OCI-LY3 (cell line): ENCODE data around the gene USP19.

Experiments
- H2AFZ ChIP-seq: fragments of 200-600, 300-600 bp; shearing (Covaris generic); 2 replicates; pipeline ENCODE4 v1.6.0; 2014; ENCODE audit warnings: antibody characterized with exemption, low read depth, low read length
- H3K27ac ChIP-seq: fragments of 200-600, 300-600 bp; sonication (generic); 2 replicates; pipeline ENCODE4 v1.5.1; 2014; ENCODE audit warnings: mild to moderate bottlenecking, low read length, moderate library complexity, mixed read lengths
- H3K27me3 ChIP-seq: fragments of 200-600, 300-600 bp; sonication (generic); 2 replicates; pipeline ENCODE4 v1.6.1; 2014; ENCODE audit warnings: low read depth, low read length, mixed read lengths
- H3K36me3 ChIP-seq: fragments of 200-600, 300-600 bp; sonication (generic); replicated peaks from 2 replicates; pipeline ENCODE3; 2014; ENCODE audit warnings: low read depth, low read length, mixed read lengths
- H3K4me1 ChIP-seq: fragments of 300-600, 200-600 bp; sonication (generic); 2 replicates; pipeline ENCODE4 v1.6.1; 2014; ENCODE audit warnings: low read length, mixed read lengths
- H3K4me2 ChIP-seq: fragments of 200-600, 300-600 bp; sonication (generic); 2 replicates; pipeline ENCODE4 v1.6.1; 2014; ENCODE audit warnings: low read length, mixed read lengths
- H3K4me3 ChIP-seq: fragments of 300-600, 200-600 bp; sonication (generic); 2 replicates; pipeline ENCODE4 v1.5.1; 2014; ENCODE audit warnings: antibody characterized with exemption, mild to moderate bottlenecking, low read length, moderate library complexity
- H3K79me2 ChIP-seq: fragments of 300-600, 200-600 bp; shearing (Covaris generic); 2 replicates; pipeline ENCODE4 v1.6.1; 2014; ENCODE audit warnings: mild to moderate bottlenecking, low read length, mixed read lengths
- H3K9ac ChIP-seq: fragments of 300-600, 200-600 bp; shearing (Covaris generic); 2 replicates; pipeline ENCODE4 v1.6.0; 2014; ENCODE audit warnings: mild to moderate bottlenecking, low read length, moderate library complexity
- H3K9me3 ChIP-seq: fragments of 200-600, 300-600 bp; shearing (Covaris generic); 2 replicates; pipeline ENCODE4 v1.6.1; 2014; ENCODE audit warnings: low read length, mixed read lengths; ENCODE audit not compliant: insufficient read depth
- H4K20me1 ChIP-seq: fragments of 200-600, 300-600 bp; sonication (generic); 2 replicates; pipeline ENCODE4 v1.6.1; 2016; ENCODE audit warnings: low read length, mixed read lengths; ENCODE audit not compliant: insufficient read depth
- CTCF ChIP-seq: fragments of 200-600, 300-600 bp; sonication (generic); IDR thresholded peaks from 2 replicates; pipeline ENCODE4 v1.5.1; 2014; ENCODE audit warnings: antibody characterized with exemption, low read length, low read depth
- EZH2phosphoT487 ChIP-seq: fragments of 200-600 bp; shearing (Covaris generic); IDR thresholded peaks from 2 replicates; pipeline ENCODE4 v1.6.1; 2018; ENCODE audit warnings: antibody characterized with exemption, mixed run types, low read depth

The USP19 gene

DNA sequence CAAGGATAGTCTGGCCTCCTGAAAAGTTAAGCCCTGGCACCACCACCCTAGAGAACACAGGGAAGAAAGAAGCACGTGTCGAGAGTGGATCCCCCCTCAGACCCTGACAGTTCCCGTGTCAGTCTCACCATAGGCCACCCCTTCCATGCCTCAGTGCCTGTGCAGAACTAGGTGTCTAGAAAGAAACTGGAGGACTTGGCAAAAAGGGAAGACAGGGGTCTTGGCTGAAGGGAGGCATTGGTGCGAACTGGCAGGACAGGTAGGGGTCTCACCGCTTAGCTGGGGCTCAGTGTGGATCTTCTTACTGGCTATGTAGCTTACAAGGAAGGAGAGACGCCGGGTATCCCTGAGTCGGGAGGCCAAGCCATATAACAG, 16.6 kb downstream of the USP19 start:
- Histone ChIP-seq H3K27ac (peak overlapping the region; percentile 58), H3K9me3 (no peaks in the 10 kb centered on the region), H3K79me2 (peaks cover 14% of the 10 kb centered on the region), H4K20me1 (no peaks in the 10 kb centered on the region), H3K4me3 (peak overlapping the region; percentile 86), H3K4me2 (peak overlapping the region; percentile 99), H3K36me3 (peaks cover 46% of the 10 kb centered on the region), H3K9ac (peak overlapping the region; percentile 89), H3K27me3 (no peaks in the 10 kb centered on the region), H2AFZ (peak overlapping the region; percentile 75), H3K4me1 (peaks cover 10% of the 10 kb centered on the region)
- TF ChIP-seq CTCF, result no peak

DNA sequence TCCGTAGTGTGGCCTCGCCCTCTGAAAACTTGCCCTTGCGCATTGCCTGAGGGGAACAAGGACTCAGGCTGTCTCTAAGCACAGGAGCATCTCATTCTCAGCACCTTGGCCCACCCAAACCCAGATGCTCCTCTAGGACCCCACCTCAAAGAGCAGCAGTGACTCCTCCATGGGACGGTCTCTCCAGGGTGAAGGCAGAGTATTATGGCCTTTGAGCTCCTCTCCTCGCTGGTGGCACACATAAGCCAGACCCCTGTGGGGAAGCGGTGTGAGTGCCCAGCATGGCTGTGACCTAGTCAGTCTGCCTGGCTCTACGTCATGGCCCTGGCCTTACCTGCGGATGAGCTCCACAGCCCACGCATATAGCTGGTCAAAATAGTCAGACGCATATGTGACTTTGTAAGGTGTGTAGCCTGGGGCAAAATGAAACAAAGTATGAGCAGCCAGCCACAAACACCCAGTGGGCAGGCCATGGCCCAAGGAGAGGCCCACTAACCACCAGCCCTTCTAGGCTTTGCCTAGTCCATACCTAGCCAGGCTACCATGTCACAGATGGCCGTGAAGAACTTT, 20.5 kb downstream of the USP19 start:
- Histone ChIP-seq H3K9me3 (no peaks in the 10 kb centered on the region), H2AFZ (no peak overlapping the region), H3K4me1 (peaks cover 9% of the 10 kb centered on the region)

DNA sequence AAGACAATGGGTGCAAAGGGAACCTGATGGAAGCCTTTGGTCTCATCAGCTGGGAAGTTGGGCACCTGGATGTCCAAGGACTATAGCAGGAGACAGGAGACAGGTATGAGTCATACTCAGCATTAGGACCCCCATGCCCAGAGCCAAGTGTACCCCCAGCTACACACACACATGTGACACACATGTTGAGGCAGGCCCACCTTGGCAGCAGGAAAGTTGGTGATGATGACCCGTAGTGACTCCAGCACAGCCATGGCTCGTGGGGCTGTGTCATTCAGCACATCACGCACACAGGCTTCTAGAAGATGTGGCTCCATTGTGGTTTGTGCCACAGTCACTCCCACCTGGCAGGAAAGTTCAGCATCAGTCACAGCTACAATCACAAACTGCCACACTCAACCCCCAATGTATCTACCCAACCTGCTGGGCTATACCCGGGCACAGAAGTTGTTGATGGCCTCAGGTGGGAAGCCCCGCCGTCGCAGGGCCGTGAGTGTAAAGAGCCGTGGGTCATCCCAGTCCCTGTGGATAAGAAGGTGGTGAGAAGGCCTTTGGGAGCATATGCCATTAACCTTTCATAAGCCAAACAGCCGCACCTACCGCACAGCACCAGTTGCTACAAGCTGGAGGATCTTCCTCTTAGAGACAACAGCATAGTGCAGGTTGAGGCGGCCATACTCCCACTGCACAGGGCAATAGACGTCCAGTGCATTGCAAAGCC, 21.6 kb downstream of the USP19 start:
- H2AFZ ChIP-seq, result no peak overlapping the region
- no peak overlapping the region for H3K4me2 ChIP-seq
- H3K36me3 ChIP-seq, result peaks cover 53% of the 10 kb centered on the region
- H3K27me3 ChIP-seq, result no peaks in the 10 kb centered on the region
- no peaks in the 10 kb centered on the region for H3K9me3 ChIP-seq
- peaks cover 11% of the 10 kb centered on the region for H3K79me2 ChIP-seq
- no peaks in the 10 kb centered on the region for H4K20me1 ChIP-seq
- H3K4me1 ChIP-seq, result peaks cover 11% of the 10 kb centered on the region
- no peak overlapping the region for H3K27ac ChIP-seq
- H3K9ac ChIP-seq, result no peak overlapping the region
- no peak overlapping the region for H3K4me3 ChIP-seq
- no peak for TF ChIP-seq CTCF
- TF ChIP-seq EZH2phosphoT487, result no peak

More for the DNA sequence above, 20.5 kb downstream of the USP19 start:
- H3K4me3 ChIP-seq, result no peak overlapping the region
- H3K27ac ChIP-seq, result no peak overlapping the region
- H3K4me2 ChIP-seq, result no peak overlapping the region
- H3K36me3 ChIP-seq, result peaks cover 53% of the 10 kb centered on the region
- H3K9ac ChIP-seq, result no peak overlapping the region
- no peaks in the 10 kb centered on the region for H3K27me3 ChIP-seq
- peaks cover 14% of the 10 kb centered on the region for H3K79me2 ChIP-seq
- no peaks in the 10 kb centered on the region for H4K20me1 ChIP-seq
- TF ChIP-seq EZH2phosphoT487 (no peak), CTCF (no peak)

DNA sequence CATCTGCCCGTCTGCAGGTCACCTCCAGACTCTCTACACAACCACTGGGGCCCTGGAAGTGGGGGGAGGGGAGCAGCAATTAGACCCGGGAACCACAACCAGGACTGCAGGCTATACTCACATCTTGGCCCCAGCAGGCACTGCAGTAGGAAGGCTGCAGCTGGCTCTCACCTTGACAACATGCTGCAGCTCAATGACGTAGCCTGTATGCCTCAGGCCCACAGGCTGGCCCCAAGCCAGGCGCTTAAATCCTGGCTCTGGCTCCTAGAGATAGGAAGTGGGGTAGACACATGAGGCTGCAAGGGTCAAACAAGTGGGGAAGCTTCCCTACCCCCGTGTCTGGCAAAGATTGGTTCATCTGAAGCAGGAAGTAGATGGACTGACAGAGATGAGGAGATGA, 22.2 kb downstream of the USP19 start:
- H3K79me2 ChIP-seq, result peaks cover 5% of the 10 kb centered on the region
- no peaks in the 10 kb centered on the region for H3K27me3 ChIP-seq
- H2AFZ ChIP-seq, result no peak overlapping the region
- H3K4me3 ChIP-seq, result no peak overlapping the region
- H3K4me1 ChIP-seq, result peaks cover 5% of the 10 kb centered on the region
- no peaks in the 10 kb centered on the region for H4K20me1 ChIP-seq
- no peak overlapping the region for H3K27ac ChIP-seq
- no peaks in the 10 kb centered on the region for H3K9me3 ChIP-seq
- H3K36me3 ChIP-seq, result peaks cover 53% of the 10 kb centered on the region
- H3K4me2 ChIP-seq, result no peak overlapping the region
- no peak overlapping the region for H3K9ac ChIP-seq
- TF ChIP-seq EZH2phosphoT487, result no peak
- TF ChIP-seq CTCF, result no peak
